Muscle of back (tissue), 11 donors: ENCODE measurements around the gene TRAP1. TPM values are rescaled to one million over a fixed set of nuclear protein-coding genes. Genes with fewer than 3 reads are reported as not detected.
A peak's percentile ranks its signal among the peaks of the same experiment; 100 is the strongest.
"Not testable (repeated sequence)": the region's sequence is repeated elsewhere in the genome, so short reads cannot be mapped to it uniquely, and the experiment has no call there.

ENCODE experiments used
- DNase-seq, 3 donors: peaks; one replicate each; pipeline versions ENCODE4 v3.0.0 to v3.0.0-alpha.2; 2013
- polyA plus RNA-seq, 10 donors: library from polyadenylated mRNA; unstranded; fragments of 120-200 nt; gene quantifications; one replicate each; pipeline ENCODE4 v1.2.1, GENCODE V29; 2013; ENCODE audit not compliant: insufficient read length in 10 of 10

The TRAP1 gene
- polyA plus RNA-seq, 10 donors: 75.4 to 115 (median 96.5) TPM

DNA sequence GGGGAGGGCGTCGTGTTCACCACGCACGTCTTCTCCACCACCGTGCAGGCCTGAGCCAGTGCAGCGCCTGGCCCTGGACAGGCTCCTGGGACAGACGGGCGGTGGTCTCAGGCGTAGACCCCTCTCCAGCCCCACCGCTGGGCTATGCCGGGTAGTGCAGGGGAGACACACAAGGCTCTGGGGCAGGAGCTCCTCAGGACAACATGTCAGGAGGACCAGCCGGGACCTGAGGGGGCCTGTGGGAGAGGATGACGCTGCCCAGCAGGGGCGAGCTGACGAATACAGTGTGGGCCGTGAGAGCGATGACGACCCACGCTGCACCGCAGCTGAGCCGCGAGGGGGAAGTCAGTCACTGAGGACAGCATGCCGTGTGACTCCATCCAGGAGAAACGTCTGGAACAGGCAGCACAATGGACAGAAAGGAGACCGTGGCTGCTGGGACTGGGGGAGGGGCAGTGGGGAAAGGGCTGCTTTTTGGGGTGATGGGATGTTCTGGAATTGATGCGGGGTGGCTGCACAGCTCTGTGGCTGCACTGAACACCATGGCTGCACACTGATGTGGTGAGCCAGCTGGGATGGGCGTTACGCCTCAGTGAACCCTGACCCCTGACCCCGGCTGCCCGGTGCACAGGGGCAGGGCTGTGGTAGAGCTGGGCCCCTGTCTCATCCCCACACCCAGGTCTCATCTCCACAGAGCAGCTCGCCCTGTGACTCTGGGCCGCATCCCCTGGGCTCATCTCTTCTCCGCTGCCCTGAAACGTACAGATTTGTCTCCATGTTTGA lies 42.6 kb downstream of the TRAP1 start:
- no peak for DNase-seq

DNA sequence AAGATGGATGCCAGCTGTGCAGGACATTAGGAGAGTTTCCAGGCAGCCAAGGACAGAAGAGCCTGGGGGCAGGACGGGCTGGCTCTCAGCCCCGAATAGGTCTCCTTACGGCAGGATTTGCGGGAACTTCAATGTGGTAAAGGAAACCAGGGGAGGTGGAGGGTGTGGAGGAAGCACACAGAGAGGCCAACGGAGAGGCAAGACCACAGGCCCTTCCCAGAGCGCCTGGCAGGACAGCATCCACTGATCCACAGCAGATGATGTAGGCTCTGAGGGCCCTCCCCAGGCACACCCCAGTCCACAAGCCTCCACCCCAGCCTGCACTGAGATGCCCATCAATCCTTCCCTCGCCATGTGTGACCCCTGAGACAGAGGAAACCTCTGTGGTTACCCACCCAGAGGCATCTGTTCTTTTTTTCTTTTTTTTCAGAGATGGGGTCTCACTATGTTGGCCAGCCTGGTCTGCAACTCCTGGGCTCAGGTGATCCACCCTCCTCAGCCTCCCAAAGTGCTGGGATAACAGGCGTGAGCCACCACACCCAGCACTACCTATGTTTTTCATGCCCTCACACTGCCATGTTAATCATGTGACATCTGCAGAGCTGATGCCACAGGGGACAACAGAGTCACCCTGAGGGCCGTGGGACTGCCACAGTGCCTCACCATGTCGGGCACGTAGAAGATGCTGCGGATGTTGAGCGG lies 43.5 kb downstream of the TRAP1 start:
- DNase-seq: no peak

DNA sequence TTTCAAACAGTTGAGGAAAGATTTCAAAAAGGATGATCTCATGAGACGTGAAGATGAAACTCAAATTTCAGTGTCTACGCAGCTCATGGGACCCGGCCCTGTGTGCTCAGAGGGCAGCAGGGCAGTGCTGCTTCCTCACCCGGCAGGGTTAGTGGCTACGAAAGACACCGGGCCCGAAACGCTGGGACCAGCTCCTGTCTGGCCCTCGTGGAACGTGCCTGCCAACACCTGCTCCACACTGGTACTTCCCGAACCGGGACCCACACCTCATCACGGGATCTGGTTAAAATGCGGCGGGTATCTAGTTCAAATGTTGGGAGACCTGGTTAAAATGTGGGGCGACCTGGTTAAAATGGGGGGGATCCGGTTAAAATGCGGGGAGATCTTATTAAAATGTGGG lies 44.1 kb downstream of the TRAP1 start:
- no peak for DNase-seq

DNA sequence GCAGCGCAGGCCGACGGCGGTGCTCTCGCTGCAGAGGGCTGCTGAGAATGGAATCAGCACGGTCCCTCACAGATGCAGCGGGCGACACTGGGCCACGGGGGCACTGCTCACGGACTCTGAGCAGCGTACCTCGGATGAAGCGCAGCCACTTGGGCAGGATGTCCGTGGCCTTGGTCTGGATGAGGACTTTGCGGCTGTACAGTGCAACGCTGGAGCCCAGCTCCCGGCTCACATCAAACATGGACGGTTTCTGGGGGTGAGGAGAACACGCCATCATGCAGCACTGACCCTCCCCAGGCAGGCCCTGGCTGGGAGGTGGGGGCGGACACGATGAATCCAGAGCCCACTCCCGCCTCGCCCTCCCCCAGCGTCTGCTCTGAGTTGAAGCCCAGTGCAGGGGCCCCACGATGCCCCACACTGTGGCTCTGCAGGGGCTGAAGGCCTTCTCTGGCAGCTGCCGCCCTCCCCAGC lies 44.7 kb downstream of the TRAP1 start:
- DNase-seq: no peak

DNA sequence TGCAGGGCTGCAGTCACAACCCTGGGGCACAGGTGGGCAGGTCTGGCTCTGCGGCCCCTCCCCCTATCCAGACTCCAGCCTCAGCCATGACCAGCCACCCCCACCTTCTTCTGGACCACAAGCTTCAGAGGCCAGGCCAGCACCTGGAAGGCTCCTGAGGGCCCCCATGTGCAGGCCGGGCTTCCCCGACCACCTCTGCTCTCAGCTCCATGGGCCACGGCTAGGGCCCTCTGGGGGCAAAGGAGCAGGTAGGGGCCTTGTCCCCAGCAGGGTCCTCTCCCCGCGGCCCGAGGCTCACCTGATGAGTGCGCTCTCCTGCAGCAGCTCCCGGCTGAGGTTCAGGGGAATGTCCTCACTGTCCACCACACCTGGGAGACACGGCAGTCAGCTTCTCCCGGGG lies 45.9 kb downstream of the TRAP1 start:
- DNase-seq: no peak

DNA sequence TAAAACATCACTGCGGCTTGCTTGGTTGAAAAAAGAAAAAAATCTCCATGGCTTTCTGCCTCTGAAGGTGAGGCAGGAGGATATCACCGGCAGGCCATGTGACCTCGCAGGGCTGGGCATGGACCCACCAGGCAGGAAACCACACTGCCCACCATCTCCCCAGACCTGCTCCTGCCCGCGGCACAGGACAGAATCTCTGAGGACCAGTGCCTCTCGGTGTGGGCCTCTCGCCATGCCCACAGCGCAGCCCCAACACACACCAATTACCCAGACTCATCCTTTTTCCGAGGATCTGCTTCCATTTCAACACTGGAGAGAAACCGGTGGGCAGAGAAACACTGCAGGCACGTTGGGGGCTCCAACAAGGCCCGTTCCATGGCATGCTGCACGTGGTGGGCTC lies 46.6 kb downstream of the TRAP1 start:
- DNase-seq: no peak

DNA sequence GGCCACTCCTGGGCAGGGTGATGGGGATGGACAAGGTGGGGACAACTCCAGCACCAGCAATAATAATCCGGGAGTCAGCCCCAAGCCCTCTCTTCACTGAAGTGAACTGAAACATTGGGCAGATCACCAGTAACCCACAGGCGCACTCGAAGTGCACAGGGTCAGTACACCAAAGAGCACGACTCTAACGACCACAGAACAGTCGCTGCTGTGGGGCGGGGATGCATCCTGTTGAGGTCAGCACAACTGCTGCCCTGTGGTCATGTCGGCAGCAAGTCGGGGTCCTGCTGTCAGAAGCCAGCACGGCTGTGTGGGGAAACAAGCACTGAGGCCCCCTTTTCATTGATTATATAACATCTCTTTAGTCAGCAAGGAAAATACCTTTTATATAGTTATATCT lies 48.2 kb downstream of the TRAP1 start:
- no peak for DNase-seq

DNA sequence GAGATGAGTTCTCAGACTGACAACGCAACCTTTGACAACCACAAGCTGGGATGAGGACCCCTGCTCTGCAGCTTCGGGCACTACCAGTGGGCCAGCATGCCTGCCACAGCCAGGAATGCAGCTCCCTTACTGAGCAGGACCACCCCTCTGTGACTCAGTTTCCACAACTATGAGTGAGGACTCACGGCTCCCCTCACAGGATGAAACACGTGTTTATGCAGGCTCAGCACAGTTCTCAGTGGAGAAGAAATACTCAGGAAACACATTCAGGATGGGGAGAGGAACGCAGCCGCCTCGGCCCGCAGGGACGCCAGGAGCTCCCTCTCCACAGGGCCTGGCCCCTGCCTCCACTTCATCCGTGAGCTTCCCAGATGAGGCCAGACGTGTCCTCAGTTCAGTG lies 48.7 kb downstream of the TRAP1 start:
- DNase-seq: no peak

DNA sequence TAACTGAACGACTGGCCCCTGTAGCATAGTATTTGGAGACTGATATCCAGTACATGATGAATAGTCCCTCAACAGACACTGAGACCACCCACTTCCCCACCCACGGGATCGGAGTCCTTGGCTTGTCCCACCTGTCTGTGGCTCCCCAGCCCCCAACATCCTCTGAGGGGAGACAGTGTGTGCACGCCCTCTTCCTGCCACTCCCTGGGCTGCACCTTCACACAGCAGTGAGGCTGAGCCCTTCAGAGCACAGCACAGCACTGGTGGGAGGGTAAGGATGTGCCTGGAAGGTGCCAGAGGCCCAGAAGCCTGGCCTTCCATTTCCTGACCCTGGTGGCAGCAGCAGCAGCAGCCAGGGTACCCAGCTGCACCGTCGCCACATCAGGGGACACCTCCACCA lies 51.8 kb downstream of the TRAP1 start:
- DNase-seq: no peak

DNA sequence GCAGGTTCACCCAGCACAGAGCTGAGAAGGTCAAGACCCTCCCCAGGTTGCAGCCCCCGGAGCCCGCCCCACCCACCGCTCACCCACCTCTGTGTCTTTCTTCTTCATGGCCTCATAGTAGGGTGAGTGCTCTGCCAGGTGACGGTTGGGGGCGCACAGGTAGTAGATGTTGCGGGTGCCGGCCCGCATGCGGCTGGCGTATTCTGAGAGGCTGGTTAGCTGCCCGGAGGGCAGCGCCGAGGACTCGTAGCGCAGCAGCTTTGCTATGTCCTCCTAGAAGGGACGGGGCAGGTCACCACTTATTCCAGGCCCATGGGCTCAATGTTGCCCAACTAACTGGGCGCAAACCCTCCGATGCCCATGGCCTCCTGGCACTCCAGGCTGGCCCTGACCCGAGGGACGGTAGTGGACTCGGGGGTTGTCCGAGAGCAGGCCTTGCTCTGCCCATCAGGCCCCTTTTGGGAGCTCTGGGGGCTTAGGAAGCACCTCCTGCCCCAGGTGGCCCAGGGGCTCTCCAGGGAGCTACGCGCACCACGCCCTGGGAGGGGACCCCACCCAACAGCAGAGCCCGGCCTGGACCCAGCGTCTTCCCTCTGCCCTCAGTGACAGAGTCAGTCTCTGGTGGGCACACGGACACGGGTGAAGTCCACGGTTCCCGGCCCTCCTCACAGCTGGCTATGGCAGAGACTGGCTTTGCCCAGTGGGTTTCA lies 53.0 kb downstream of the TRAP1 start:
- DNase-seq: no peak

DNA sequence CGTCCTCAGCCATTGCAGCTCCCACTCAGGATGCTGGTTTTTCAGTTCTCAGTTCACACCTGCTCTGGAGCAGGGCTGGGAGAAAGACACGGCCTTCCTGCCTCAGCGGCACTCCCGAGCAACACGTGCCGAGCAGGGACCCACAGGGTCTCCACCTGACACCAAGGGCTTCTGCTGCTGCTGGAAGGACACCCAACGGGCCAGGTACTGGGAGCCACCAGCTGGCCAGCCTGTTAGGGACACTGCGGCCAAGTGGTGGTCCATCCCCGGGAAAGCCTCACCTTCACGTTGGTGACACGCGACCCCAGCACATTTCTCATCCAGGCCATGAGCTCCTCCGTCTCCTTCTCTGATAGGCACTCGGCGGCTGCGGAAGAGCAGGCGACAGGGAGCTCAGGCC lies 54.7 kb downstream of the TRAP1 start:
- no peak for DNase-seq

DNA sequence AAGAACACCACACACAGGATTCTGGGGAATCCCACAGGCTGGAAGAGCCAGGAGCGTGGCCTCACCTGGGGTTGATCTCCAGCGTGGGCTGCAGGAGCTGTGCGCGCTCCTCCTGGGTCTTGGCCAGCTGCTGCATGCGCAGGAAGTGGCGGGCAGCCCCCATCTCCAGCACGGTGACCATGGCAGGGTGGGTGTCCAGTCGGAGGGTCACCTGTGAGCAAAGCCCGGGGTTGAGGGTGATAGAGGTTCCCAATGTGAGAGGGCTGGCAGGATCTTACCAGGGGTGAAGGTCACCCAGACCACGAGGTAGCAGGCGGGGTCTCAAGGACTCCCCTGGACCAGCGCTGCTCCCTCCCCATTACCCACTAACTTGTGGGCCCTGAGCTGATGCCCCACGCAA lies 55.4 kb downstream of the TRAP1 start:
- DNase-seq: no peak

DNA sequence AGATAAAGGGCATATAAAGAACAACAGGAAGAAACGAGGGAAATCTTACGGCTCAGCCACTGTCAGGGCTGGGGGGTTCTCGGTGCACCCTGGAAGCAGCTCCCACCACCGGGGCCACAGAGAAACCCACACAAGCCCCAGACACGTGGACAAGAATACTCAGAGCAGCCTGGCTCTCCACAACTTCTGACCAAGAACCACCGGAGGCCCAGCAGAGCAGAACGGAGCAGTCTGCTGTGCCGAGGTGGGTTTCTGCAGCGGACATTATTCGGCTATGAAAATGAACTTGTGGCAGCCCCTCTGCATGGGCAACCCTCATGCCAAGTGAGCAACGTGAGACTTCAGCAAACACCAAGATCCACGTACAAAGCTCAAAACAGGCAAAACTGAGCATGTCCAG lies 56.0 kb downstream of the TRAP1 start:
- DNase-seq: no peak

DNA sequence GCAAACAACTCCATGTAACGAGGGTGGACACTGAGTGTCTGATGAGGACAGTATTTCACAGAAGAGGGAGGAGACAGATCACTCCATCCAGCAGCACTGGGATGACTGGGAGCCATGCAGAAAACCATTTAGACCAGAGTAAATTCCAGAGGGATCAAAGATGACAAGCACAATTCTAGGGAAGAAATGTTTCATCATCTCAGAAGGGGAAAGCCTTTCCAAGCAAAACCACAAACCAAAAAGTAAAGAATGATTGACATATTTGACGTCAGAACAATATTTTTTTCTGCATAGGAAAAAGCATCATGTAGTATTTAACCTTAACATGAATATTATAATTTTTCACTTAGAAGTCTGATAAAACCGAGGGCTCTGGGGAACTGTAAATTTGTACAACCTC lies 58.1 kb downstream of the TRAP1 start:
- no peak for DNase-seq

DNA sequence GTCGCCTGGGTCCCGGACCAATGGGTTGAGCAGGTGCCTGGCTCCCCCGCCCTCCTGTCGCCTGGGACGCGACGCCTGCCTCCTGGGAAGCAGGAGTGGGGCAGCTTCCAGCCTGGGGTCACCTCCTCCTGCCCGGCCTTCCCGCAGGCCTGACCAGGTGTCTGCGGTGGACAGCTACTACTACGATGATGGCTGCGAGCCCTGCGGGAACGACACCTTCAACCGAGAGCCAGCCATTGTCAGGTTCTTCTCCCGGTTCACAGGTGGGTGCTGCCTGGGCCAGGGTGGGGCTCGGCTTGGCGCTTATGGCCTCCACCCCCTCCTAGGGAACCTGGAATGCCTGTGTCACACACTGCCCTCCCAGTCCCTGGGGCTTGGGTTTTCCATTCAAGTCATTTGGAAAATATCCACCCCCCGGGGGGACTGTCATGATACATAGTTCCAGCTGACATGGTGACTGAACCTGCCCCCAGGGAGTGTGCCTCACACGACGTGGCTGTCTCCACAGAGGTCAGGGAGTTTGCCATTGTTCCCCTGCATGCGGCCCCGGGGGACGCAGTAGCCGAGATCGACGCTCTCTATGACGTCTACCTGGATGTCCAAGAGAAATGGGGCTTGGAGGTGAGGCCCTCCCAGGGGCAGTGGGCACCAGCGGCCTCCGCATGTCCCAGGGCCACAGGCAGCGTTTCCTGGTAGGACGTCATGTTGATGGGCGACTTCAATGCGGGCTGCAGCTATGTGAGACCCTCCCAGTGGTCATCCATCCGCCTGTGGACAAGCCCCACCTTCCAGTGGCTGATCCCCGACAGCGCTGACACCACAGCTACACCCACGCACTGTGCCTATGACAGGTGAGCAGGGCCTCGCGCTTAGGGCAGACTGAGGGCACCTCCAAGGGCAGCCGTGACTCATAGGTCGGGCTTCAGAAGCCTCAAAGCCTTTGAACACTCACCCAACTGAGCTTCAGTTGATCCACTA lies 60.5 kb downstream of the TRAP1 start:
- DNase-seq: no peak

DNA sequence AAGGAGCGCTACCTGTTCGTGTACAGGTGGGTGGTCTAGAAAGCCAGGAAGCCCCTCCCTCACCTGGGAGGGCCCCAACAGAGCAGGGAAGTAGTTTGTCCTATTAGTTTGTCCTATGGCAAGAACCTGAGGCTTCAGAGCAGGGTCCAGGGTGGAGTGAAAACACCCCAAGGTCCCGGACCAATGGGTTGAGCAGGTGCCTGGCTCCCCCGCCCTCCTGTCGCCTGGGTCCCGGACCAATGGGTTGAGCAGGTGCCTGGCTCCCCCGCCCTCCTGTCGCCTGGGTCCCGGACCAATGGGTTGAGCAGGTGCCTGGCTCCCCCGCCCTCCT lies 61.2 kb downstream of the TRAP1 start:
- DNase-seq: not testable (repeated sequence)

DNA sequence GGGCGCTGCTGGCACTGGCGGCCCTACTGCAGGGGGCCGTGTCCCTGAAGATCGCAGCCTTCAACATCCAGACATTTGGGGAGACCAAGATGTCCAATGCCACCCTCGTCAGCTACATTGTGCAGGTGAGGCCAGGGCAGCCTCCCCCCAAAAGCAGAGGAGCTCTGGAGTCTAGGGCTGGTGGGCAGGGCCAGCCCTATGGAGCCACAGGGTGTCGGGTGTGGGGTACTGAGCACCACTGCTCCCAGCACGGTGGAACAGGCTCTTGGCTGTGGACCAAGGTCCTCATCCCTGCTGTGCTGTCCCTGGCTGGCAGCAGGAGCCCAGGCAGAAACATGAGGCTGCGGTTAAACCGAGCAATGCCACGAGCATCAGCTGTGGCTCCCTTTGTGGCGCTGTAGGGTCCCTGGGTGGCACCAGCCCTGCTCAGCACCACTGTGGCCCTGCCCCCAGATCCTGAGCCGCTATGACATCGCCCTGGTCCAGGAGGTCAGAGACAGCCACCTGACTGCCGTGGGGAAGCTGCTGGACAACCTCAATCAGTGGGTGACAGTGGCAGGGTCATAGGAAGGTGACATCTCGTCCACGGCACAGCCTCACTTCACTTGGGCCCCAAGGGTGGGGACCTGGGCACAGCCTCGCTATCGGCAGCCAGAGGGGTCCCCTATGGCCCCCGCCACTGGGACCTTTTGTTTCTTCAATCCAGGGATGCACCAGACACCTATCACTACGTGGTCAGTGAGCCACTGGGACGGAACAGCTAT lies 61.7 kb downstream of the TRAP1 start:
- no peak for DNase-seq

DNA sequence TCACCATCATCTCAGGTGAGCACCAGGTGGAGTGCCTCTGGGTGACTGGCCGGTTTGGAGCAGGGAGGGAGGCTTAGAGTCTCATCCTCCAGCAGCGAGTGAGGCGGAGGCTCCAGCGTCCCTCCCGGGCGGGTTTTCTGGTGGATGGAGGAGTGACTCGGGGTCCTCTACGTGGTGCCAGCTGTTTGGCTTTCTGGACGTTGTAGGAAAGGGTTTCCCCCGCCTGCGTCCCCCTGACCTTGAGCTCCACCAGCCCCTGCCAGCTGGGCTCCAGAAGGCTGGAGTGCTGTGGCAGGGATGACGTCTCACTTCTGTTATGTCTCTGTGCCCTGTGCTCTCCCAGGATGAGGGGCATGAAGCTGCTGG lies 62.3 kb downstream of the TRAP1 start:
- no peak for DNase-seq

DNA sequence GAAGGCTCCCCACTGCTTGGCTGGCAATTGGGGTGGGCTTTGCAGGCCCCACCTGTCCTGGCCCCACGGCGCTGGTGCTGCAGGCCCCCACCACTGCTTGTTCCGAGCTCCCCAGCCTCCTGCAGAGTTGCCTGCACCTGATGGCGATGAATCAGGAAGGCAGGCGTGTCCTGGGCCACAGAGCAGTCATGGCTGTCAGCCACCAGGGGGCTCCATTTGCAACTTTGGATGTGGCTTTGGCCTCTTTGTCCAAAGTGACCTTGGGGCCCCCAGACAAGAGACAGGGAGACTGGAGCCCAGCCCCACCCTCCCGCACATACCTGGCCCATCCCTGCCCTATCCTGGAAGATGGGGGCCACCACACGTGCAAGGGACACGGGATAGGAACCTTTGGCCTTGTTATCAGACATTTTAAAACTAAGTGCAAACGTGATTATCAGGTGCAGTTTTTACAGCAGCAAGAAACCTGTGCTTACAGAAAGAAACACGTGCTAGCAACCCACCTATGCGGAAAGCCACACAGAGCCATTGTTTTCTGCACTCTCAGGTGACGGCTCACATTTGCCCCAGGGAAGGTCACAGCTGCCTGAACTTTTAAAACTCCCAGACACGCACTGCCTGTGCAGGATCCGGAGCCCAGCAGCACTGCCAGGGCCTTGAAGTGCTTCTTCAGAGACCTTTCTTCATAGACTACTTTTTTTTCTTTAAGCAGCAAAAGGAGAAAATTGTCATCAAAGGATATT lies 62.9 kb downstream of the TRAP1 start, which contains the start of gene DNASE1:
Gene DNASE1 (plus strand): TSS at position 443 of the 743 bp plus-strand sequence. CDS start 683 bp downstream, outside the sequence.
- peak in 2 of 3 donors; percentile 40 to 60 for DNase-seq
